ENCODE measurements around the gene SAPCD2. TPM values are rescaled to one million over a fixed set of nuclear protein-coding genes. Genes with fewer than 3 reads are reported as not detected.

SAPCD2 gene
- total RNA-seq: 31.6 and 31.9 TPM in 2 replicates

DNA sequence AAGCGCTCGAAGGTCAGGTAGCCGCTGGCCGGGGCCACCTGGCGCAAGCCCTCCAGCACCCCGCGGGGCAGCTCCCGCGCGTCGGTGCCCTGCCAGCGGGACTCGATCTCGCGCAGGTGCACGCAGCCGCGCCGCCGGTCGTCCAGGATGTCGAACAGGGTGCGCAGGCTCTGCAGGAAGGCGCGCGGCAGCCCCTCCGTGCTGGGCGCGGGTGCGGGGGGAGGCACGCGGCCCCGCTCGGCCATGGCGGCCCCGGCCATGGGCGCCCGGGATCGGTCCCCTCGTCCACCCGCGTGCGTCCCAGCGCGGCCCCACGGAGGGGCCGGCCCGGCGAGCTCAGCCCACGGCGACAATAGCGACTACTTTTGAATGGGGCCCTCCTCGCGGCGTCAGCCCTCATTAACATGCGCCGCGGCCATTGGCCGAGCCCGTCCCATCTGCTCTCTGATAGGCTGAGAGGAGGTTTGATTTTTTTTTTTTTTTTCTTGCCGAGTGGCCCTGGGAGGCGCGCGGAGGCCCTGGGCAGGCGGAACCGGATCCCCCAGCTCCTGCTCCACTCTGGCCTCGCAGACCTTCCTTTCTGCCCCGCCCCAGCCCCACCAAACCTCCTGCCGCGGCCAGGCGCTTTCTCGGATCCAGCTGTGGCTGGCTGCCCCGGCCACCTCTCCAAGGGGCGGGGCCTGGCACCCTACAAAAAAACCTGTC, at the start of gene SAPCD2:
Gene SAPCD2, minus strand, starts transcription at position 357 of the 705 bp plus-strand sequence. Its CDS starts 97 bp downstream, at position 260.

GRCh38 chr9:137114613-137115393, 44.4 kb upstream of the SAPCD2 start, which contains the start of gene DPP7:
TSS of gene DPP7 (minus strand) at chr9:137114733. CDS start at chr9:137114713, 20 bp downstream.

GRCh38 chr9:137086531-137087408, 16.4 kb upstream of the SAPCD2 start, which contains the start of gene MAN1B1:
TSS of gene MAN1B1 (plus strand) at chr9:137086985. CDS start at chr9:137087000, 15 bp downstream.

DNA sequence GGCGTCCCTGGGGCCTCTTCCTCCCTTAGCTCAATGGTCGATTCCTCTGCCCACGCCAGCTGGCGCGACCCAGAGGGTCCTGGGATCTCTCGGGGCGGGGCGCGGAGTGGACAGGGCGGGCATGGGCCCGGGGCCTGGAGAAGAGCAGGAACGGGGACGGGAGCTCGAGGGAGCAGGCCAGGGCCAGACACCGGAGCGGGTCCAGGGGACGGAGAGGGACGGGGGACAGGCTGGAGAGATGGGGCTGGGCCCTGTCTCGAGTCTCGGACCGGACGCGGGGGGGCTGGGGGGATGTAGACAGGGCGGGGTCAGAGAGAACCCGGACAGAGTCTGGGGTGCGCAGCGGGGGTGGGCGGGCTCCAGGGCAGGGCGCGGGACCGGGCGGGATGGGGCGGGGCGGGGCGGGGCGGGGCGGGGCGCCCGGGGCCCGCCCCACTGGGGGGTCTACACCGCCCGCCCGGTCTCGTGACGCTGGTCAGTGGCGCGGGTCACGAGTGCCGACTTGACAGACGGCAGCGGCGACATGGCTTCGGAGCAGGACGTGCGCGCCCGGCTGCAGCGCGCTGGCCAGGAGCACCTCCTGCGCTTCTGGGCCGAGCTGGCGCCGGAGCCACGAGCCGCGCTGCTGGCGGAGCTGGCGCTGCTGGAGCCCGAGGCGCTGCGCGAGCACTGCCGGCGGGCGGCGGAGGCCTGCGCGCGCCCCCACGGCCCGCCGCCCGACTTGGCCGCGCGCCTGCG, 6.8 kb upstream of the SAPCD2 start, which contains the start of gene UAP1L1:
Gene UAP1L1, plus strand, starts transcription at position 508 of the 738 bp plus-strand sequence. Its CDS starts 16 bp downstream, at position 524.

GRCh38 chr9:137053944-137054931, 16.1 kb downstream of the SAPCD2 start, which contains the start of gene ENTPD2:
TSS of gene ENTPD2 (minus strand) at chr9:137054061. CDS start at chr9:137053997, 64 bp downstream.

DNA sequence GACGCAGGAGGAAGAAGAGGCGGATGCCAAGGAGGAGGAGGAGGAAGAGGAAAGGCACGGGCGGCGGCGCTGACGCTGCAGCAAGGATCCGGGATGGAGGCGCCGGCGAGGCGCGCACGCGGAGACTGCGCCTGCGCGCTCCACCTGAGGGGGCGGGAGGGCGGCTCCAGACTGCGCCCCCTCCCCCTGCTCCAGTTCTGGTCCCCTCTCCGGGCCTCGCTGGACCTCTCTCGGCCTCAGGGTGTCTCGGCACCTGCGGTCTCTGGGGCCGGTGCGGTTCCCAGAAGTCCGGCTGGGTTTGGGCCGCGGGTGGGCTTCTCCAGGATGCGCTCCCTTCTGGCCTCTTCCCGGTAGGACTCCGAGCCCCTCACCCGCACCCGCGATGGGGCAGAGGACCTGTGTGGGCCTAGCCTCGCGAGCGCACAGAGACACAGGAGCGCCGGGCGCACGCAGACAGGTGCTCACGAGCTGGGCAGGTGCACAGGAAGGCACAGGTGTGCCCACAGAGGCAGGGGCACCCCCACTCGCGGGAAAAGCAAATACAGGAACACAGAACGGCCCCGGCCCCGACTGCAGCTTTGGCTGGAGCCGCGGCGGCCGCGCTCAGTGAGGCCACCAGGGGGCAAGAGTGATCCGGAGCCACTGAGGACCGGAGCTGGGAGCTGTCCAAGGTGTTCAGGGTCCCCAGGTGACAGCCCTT, 24.1 kb downstream of the SAPCD2 start, which contains the start of gene NPDC1:
Gene NPDC1, minus strand, starts transcription at position 90 of the 700 bp plus-strand sequence. CDS start 188 bp downstream, outside the sequence.

GRCh38 chr9:137031904-137032640, 38.3 kb downstream of the SAPCD2 start, which contains the start of gene FUT7:
TSS of gene FUT7 (minus strand) at chr9:137032088. CDS start at chr9:137031991, 97 bp downstream.

GRCh38 chr9:137027369-137028262, 42.7 kb downstream of the SAPCD2 start, which contains the start of gene ABCA2:
TSS of gene ABCA2 (minus strand) at chr9:137028237. CDS start at chr9:137028140, 97 bp downstream.

Other genes with a start within 250 kb of the SAPCD2 start
- 1.8 and 2.0 TPM in 2 replicates for gene AJM1, start 228.1 kb downstream of the SAPCD2 start, total RNA-seq
- gene PHPT1, start 221.1 kb downstream of the SAPCD2 start, total RNA-seq: 109 and 144 TPM in 2 replicates
- 0.74 and 1.4 TPM in 2 replicates for gene MAMDC4, start 218.2 kb downstream of the SAPCD2 start, total RNA-seq
- gene EDF1, start 204.2 kb downstream of the SAPCD2 start, total RNA-seq: 341 and 351 TPM in 2 replicates
- gene TRAF2, start 184.0 kb downstream of the SAPCD2 start, total RNA-seq: 11.5 and 16.3 TPM in 2 replicates
- 147 and 164 TPM in 2 replicates for gene FBXW5, start 125.8 kb downstream of the SAPCD2 start, total RNA-seq
- not detected in 2 replicates for gene C8G, start 125.3 kb downstream of the SAPCD2 start, total RNA-seq
- gene LCN12, start 118.3 kb downstream of the SAPCD2 start, total RNA-seq: not detected in 2 replicates
- gene PTGDS, start 93.1 kb downstream of the SAPCD2 start, total RNA-seq: not detected in 2 replicates
- not detected in 2 replicates for gene LCNL1, start 87.6 kb downstream of the SAPCD2 start, total RNA-seq
- 50.9 and 69.2 TPM in 2 replicates for gene PAXX, start 78.1 kb downstream of the SAPCD2 start, total RNA-seq
- gene CLIC3, start 74.0 kb downstream of the SAPCD2 start, total RNA-seq: 179 and 203 TPM in 2 replicates
- gene ABCA2, start 42.3 kb downstream of the SAPCD2 start, total RNA-seq: 11.9 and 15.6 TPM in 2 replicates
- not detected in 2 replicates for gene FUT7, start 38.5 kb downstream of the SAPCD2 start, total RNA-seq
- 36.7 and 39.0 TPM in 2 replicates for gene NPDC1, start 24.4 kb downstream of the SAPCD2 start, total RNA-seq
- 1.1 and 1.4 TPM in 2 replicates for gene ENTPD2, start 16.5 kb downstream of the SAPCD2 start, total RNA-seq
- gene UAP1L1, start 7.0 kb upstream of the SAPCD2 start, total RNA-seq: 2.7 and 4.0 TPM in 2 replicates
- 59.0 and 62.8 TPM in 2 replicates for gene MAN1B1, start 16.4 kb upstream of the SAPCD2 start, total RNA-seq
- 52.1 and 52.4 TPM in 2 replicates for gene DPP7, start 44.2 kb upstream of the SAPCD2 start, total RNA-seq
- 0.14 and 0.42 TPM in 2 replicates for gene GRIN1, start 68.6 kb upstream of the SAPCD2 start, total RNA-seq
- gene LRRC26, start 99.5 kb upstream of the SAPCD2 start, total RNA-seq: 0.35 and 0.70 TPM in 2 replicates
- not detected in 2 replicates for gene TMEM210, start 101.5 kb upstream of the SAPCD2 start, total RNA-seq
- gene ANAPC2, start 118.0 kb upstream of the SAPCD2 start, total RNA-seq: 14.7 and 15.9 TPM in 2 replicates
- 119 and 122 TPM in 2 replicates for gene SSNA1, start 118.1 kb upstream of the SAPCD2 start, total RNA-seq
- gene TPRN, start 130.2 kb upstream of the SAPCD2 start, total RNA-seq: 11.4 and 12.5 TPM in 2 replicates
- 38.4 and 43.2 TPM in 2 replicates for gene TMEM203, start 135.1 kb upstream of the SAPCD2 start, total RNA-seq
- 9.2 and 12.6 TPM in 2 replicates for gene NDOR1, start 135.1 kb upstream of the SAPCD2 start, total RNA-seq
- gene RNF208, start 151.7 kb upstream of the SAPCD2 start, total RNA-seq: 0.70 and 1.5 TPM in 2 replicates
- 17.3 and 19.3 TPM in 2 replicates for gene CYSRT1, start 154.6 kb upstream of the SAPCD2 start, total RNA-seq
- gene RNF224, start 156.9 kb upstream of the SAPCD2 start, total RNA-seq: 0.35 and 0.70 TPM in 2 replicates
- gene SLC34A3, start 160.3 kb upstream of the SAPCD2 start, total RNA-seq: 0.14 TPM in 1 of 2 replicates, not detected in the other
- gene TUBB4B, start 170.7 kb upstream of the SAPCD2 start, total RNA-seq: 738 and 813 TPM in 2 replicates
- gene STPG3, start 180.7 kb upstream of the SAPCD2 start, total RNA-seq: not detected in 2 replicates
- gene NELFB, start 184.8 kb upstream of the SAPCD2 start, total RNA-seq: 47.5 and 54.2 TPM in 2 replicates
- 44.0 and 48.1 TPM in 2 replicates for gene TOR4A, start 207.2 kb upstream of the SAPCD2 start, total RNA-seq
- gene NRARP, start 231.7 kb upstream of the SAPCD2 start, total RNA-seq: 14.6 and 30.0 TPM in 2 replicates

Measured in airway epithelial cell (primary cell).